Loucy (cell line): ENCODE results near the gene CYBA.

Experiments used
- EZH2phosphoT487 ChIP-seq: fragments of 200-600 bp; IDR thresholded peaks from 2 replicates; pipeline ENCODE4 v1.6.1; 2018; ENCODE audit warnings: antibody characterized with exemption, mild to moderate bottlenecking, moderate library complexity, borderline replicate concordance
- TF ChIP-seq, protein P1 (sequence below): fragments of 200-600 bp; sonication (generic); conservative IDR thresholded peaks from 2 replicates; pipeline ENCODE4 v1.5.1; 2014; ENCODE audit warnings: mild to moderate bottlenecking, antibody characterized with exemption, low read length

DNA sequence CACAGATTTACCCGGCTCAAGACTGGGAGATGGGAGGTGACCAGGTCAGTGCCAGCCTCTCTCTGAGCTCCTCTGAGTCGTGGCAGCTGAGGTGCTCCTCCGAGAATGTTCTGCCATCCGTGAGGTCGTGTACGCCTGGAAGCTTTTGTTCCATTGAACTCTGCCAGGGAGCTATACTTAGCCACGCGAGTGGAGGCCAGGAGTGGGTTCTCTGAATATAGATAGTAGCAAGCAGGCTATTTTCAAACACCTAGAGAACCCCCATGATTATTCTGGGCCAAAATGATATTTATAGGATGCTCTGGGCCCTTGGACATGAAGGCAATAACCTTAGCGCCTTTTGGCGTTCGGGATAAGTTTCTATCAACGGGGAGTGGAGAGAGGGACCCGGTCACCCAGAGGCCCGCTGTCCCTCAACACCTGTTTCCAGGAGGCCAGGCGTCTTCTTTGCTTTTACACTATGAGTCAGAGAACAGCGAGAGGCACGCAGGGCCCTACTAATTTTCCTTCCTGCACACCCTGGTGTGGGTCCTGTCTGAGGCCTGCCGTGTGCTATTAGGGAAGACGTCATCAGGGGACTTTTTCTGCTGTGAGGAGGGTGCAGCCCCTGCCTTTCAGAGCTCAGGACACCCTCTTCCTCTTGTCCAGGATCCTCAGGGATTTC lies 23.0 kb upstream of the CYBA start:
- TF ChIP-seq, protein P1, sequence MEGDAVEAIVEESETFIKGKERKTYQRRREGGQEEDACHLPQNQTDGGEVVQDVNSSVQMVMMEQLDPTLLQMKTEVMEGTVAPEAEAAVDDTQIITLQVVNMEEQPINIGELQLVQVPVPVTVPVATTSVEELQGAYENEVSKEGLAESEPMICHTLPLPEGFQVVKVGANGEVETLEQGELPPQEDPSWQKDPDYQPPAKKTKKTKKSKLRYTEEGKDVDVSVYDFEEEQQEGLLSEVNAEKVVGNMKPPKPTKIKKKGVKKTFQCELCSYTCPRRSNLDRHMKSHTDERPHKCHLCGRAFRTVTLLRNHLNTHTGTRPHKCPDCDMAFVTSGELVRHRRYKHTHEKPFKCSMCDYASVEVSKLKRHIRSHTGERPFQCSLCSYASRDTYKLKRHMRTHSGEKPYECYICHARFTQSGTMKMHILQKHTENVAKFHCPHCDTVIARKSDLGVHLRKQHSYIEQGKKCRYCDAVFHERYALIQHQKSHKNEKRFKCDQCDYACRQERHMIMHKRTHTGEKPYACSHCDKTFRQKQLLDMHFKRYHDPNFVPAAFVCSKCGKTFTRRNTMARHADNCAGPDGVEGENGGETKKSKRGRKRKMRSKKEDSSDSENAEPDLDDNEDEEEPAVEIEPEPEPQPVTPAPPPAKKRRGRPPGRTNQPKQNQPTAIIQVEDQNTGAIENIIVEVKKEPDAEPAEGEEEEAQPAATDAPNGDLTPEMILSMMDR, result no peak
- no peak for TF ChIP-seq EZH2phosphoT487
